RCC 7860 (cell line): ENCODE results near the gene ZBTB7C.

ENCODE experiments used
- DNase-seq: peaks from one replicate; pipeline ENCODE4 v3.0.0-alpha.2; 2015; ENCODE audit warnings: low spot score
- FAIRE-seq: peaks from 2 replicates; lab custom pipeline; 2012; peaks lifted over from hg19 to GRCh38; lab: Jason Lieb, UNC

Gene ZBTB7C

GRCh38 chr18:48011926-48012465 lies 397.2 kb downstream of the ZBTB7C start:
- FAIRE-seq = no peak

GRCh38 chr18:48010264-48010663 lies 398.9 kb downstream of the ZBTB7C start:
- DNase-seq (no peak), FAIRE-seq (no peak)

More at GRCh38 chr18:48011926-48012465, 397.2 kb downstream of the ZBTB7C start:
- DNase-seq = no peak

GRCh38 chr18:48009116-48009745 lies 400.0 kb downstream of the ZBTB7C start:
- DNase-seq (no peak), FAIRE-seq (no peak)

GRCh38 chr18:48007955-48008701 lies 401.1 kb downstream of the ZBTB7C start:
- FAIRE-seq = no peak
- DNase-seq = peak; percentile 3

- FAIRE-seq = no peak
- DNase-seq = no peak
These were observed 401.8 kb downstream of the ZBTB7C start for GRCh38 chr18:48007381-48007780.

GRCh38 chr18:48006415-48007175 lies 402.6 kb downstream of the ZBTB7C start:
- FAIRE-seq (no peak), DNase-seq (no peak)

GRCh38 chr18:48004577-48004976 lies 404.6 kb downstream of the ZBTB7C start:
- DNase-seq (no peak), FAIRE-seq (no peak)

- DNase-seq (peak; percentile 66), FAIRE-seq (no peak)
These were observed 405.5 kb downstream of the ZBTB7C start for GRCh38 chr18:48003426-48004349.

GRCh38 chr18:48002933-48003365 lies 406.2 kb downstream of the ZBTB7C start:
- FAIRE-seq = peak; percentile 75
- DNase-seq = peak; percentile 91

- FAIRE-seq = no peak
- DNase-seq = no peak
These were observed 408.5 kb downstream of the ZBTB7C start for GRCh38 chr18:48000701-48001100.

- no peak for FAIRE-seq
- DNase-seq = no peak
These were observed 409.4 kb downstream of the ZBTB7C start for GRCh38 chr18:47999801-48000248.

GRCh38 chr18:47997338-47997780 lies 411.8 kb downstream of the ZBTB7C start:
- FAIRE-seq (no peak), DNase-seq (peak; percentile 6)

GRCh38 chr18:47996091-47996541 lies 413.1 kb downstream of the ZBTB7C start:
- DNase-seq (no peak), FAIRE-seq (no peak)

- DNase-seq (no peak), FAIRE-seq (no peak)
These were observed 413.5 kb downstream of the ZBTB7C start for GRCh38 chr18:47995654-47996053.

GRCh38 chr18:47993409-47993808 lies 415.8 kb downstream of the ZBTB7C start:
- DNase-seq = no peak

GRCh38 chr18:47992976-47993375 lies 416.2 kb downstream of the ZBTB7C start:
- FAIRE-seq (no peak), DNase-seq (no peak)

More at GRCh38 chr18:47993409-47993808, 415.8 kb downstream of the ZBTB7C start:
- no peak for FAIRE-seq

GRCh38 chr18:47992266-47992665 lies 416.9 kb downstream of the ZBTB7C start:
- no peak for DNase-seq
- no peak for FAIRE-seq

- FAIRE-seq (no peak), DNase-seq (no peak)
These were observed 418.2 kb downstream of the ZBTB7C start for GRCh38 chr18:47990981-47991380.

GRCh38 chr18:47987388-47987699 lies 421.8 kb downstream of the ZBTB7C start:
- DNase-seq (no peak), FAIRE-seq (no peak)
